Liver (tissue), 9 donors: Measurements from ENCODE around the gene KPNA4. TPM values are rescaled to one million over a fixed set of nuclear protein-coding genes. Genes with fewer than 3 reads are reported as not detected.
"Not testable (repeated sequence)": the region's sequence is repeated elsewhere in the genome, so short reads cannot be mapped to it uniquely, and the experiment has no call there.

Experiments
- DNase-seq: peaks from one replicate; pipeline ENCODE4 v3.0.0-alpha.2; 2017; ENCODE audit warnings: low spot score
- H3K27ac ChIP-seq, 2 donors: one replicate each; pipeline ENCODE4 v1.7.0; 2013; ENCODE audit warnings: inconsistent platforms in 2 of 2, low read length in 2 of 2, control low read depth in 1 of 2, low read depth in 1 of 2, mild to moderate bottlenecking in 1 of 2
- H3K27me3 ChIP-seq, 4 donors: one replicate each; pipeline versions ENCODE4 v1.6.1 to v1.7.0; 2013; ENCODE audit warnings: low read length in 3 of 4, inconsistent platforms in 1 of 4, mild to moderate bottlenecking in 1 of 4, moderate library complexity in 1 of 4; ENCODE audit not compliant: control insufficient read depth in 4 of 4, insufficient read depth in 4 of 4
- H3K36me3 ChIP-seq, 4 donors: one replicate each; pipeline versions ENCODE4 v1.6.1 to v1.7.0; 2013; ENCODE audit warnings: low read length in 3 of 4, mild to moderate bottlenecking in 3 of 4, low read depth in 1 of 4, moderate library complexity in 1 of 4; ENCODE audit not compliant: control insufficient read depth in 4 of 4, insufficient read depth in 3 of 4
- H3K4me1 ChIP-seq, 4 donors: one replicate each; pipeline versions ENCODE4 v1.6.1 to v1.7.0; 2013; ENCODE audit warnings: low read length in 3 of 4, mild to moderate bottlenecking in 3 of 4, moderate library complexity in 1 of 4; ENCODE audit not compliant: control insufficient read depth in 4 of 4, insufficient read depth in 4 of 4
- H3K4me3 ChIP-seq, 3 donors: one replicate each; pipeline versions ENCODE4 v1.6.1 to v1.7.0; 2013; ENCODE audit warnings: low read length in 3 of 3, control low read depth in 1 of 3, low read depth in 1 of 3, mild to moderate bottlenecking in 1 of 3
- H3K9ac ChIP-seq, 2 donors: one replicate each; pipeline ENCODE4 v1.7.0; 2013; ENCODE audit warnings: low read length in 2 of 2, mild to moderate bottlenecking in 2 of 2, moderate library complexity in 2 of 2, control low read depth in 1 of 2, low read depth in 1 of 2
- H3K9me3 ChIP-seq, 4 donors: one replicate each; pipeline versions ENCODE4 v1.6.1 to v1.7.0; 2013; ENCODE audit warnings: low read length in 3 of 4; ENCODE audit not compliant: control insufficient read depth in 4 of 4
- EGR1 ChIP-seq, 2 donors: IDR thresholded peaks; 2 replicates each; pipeline ENCODE4 v1.6.1; 2016 to 2018; ENCODE audit warnings: antibody characterized with exemption in 2 of 2, low read depth in 2 of 2
- FOXA1 ChIP-seq: IDR thresholded peaks from 2 replicates; pipeline ENCODE4 v1.6.1; 2016; ENCODE audit warnings: antibody characterized with exemption
- FOXA2 ChIP-seq: IDR thresholded peaks from 2 replicates; pipeline ENCODE4 v1.6.1; 2016; ENCODE audit warnings: antibody characterized with exemption
- GABPA ChIP-seq, 2 donors: IDR thresholded peaks in 1 of 2; conservative IDR thresholded peaks in 1 of 2; 2 replicates each; pipeline ENCODE4 v1.6.1; 2016; ENCODE audit warnings: antibody characterized with exemption in 2 of 2, mild to moderate bottlenecking in 1 of 2, moderate library complexity in 1 of 2
- HNF4A ChIP-seq, 2 donors: conservative IDR thresholded peaks; 2 replicates each; pipeline ENCODE4 v1.6.1; 2016; ENCODE audit warnings: antibody characterized with exemption in 2 of 2, mild to moderate bottlenecking in 2 of 2
- HNF4G ChIP-seq: IDR thresholded peaks from 2 replicates; pipeline ENCODE4 v1.6.1; 2016; ENCODE audit warnings: antibody characterized with exemption
- JUND ChIP-seq, 2 donors: IDR thresholded peaks; 2 replicates each; pipeline ENCODE4 v1.6.1; 2016; ENCODE audit warnings: antibody characterized with exemption in 2 of 2
- NR2F2 ChIP-seq: IDR thresholded peaks from 2 replicates; pipeline ENCODE4 v1.6.1; 2016; ENCODE audit warnings: antibody characterized with exemption
- RAD21 ChIP-seq, 2 donors: IDR thresholded peaks; 2 replicates each; pipeline ENCODE4 v1.6.1; 2016; ENCODE audit warnings: antibody characterized with exemption in 2 of 2, mild to moderate bottlenecking in 2 of 2
- REST ChIP-seq: IDR thresholded peaks from 2 replicates; pipeline ENCODE4 v1.6.1; 2016; ENCODE audit warnings: antibody characterized with exemption, mild to moderate bottlenecking
- SP1 ChIP-seq: IDR thresholded peaks from 2 replicates; pipeline ENCODE4 v1.6.1; 2018; ENCODE audit warnings: antibody characterized with exemption, mild to moderate bottlenecking
- YY1 ChIP-seq: IDR thresholded peaks from 2 replicates; pipeline ENCODE4 v1.6.1; 2016; ENCODE audit warnings: antibody characterized with exemption, mild to moderate bottlenecking
- WGBS: extraction: QIAGEN DNeasy Blood & Tissue Kit; methylation state at CpG from one replicate; pipeline ENCODE4 v1.1.7; 2013; 5-methylcytosine and 5-hydroxymethylcytosine counted together
- polyA plus RNA-seq, 2 donors: library from polyadenylated mRNA; stranded (reverse) in 1 of 2; unstranded in 1 of 2; fragments of 200-250 nt in 1 of 2; fragments of >200 nt in 1 of 2; fragmentation: Nextera tagmentation in 1 of 2; extraction: Ambion mirVana in 1 of 2; gene quantifications; one replicate each; pipeline versions ENCODE4 v1.2.1 to v1.2.3, GENCODE V29; 2013 to 2015
- total RNA-seq, 2 donors: library from RNA; depleted of rRNA; stranded (reverse); fragments of >200 nt; gene quantifications; one replicate each; pipeline ENCODE4 v1.2.3, GENCODE V29; 2014
- TF ChIP-seq, protein P1 (sequence below): IDR thresholded peaks from 2 replicates; pipeline ENCODE4 v1.6.1; 2016; ENCODE audit warnings: antibody characterized with exemption
- TF ChIP-seq, protein P2 (sequence below): fragments of 150-350 bp; IDR thresholded peaks from 2 replicates; pipeline ENCODE4 v1.5.1; 2017; ENCODE audit warnings: improper control_type of control experiment, low read depth, low read length; ENCODE audit not compliant: missing input control
- donor health status: healthy.
- donor health status: healthy.
- donor health status: healthy.
- donor health status: healthy.
- donor health status: healthy.

Gene KPNA4
- total and polyA plus RNA-seq, 4 donors = 6.1 to 14.1 (median 10.3) TPM

DNA sequence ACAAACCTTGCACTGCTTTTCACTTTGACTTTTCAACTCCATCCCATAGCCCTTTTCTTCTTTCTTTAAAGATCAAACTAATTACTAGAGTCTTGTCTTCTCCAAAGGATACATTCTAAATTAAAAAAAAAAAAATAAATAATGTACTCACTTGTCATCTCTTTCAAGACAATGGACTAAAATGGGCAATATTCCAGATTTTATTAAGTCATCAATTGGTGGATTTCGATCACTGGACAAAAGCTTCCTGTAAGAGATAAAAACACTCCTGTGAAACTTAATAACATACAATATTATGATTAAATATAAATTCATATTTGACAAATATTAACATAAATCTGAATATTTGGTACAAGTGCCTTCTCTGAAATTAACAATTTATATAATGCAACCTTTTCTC, 34.1 kb downstream of the KPNA4 start:
- Histone ChIP-seq H3K9ac (no peak overlapping the region), H3K9me3 (no peaks in the 10 kb centered on the region), H3K27me3 (no peaks in the 10 kb centered on the region), H3K36me3 (peaks cover 5 to 37% (median 20%) of the 10 kb centered on the region in 4 donors), H3K4me1 (no peaks in the 10 kb centered on the region), H3K4me3 (no peak overlapping the region), H3K27ac (no peak overlapping the region)
- DNase-seq = no peak
- no peak for TF ChIP-seq YY1
- no peak for TF ChIP-seq FOXA2
- no peak for TF ChIP-seq REST
- TF ChIP-seq SP1 = no peak
- no peak for TF ChIP-seq EGR1 (IDR thresholded peaks at IDR 0.05; ENCODE audit: low read depth in 2 of 2)
- TF ChIP-seq RAD21 (IDR thresholded peaks at IDR 0.05) = no peak
- no peak for TF ChIP-seq JUND (IDR thresholded peaks at IDR 0.05)
- no peak for TF ChIP-seq HNF4G
- TF ChIP-seq HNF4A (conservative IDR thresholded peaks at IDR 0.05) = no peak
- TF ChIP-seq NR2F2 = no peak
- TF ChIP-seq, protein P1, sequence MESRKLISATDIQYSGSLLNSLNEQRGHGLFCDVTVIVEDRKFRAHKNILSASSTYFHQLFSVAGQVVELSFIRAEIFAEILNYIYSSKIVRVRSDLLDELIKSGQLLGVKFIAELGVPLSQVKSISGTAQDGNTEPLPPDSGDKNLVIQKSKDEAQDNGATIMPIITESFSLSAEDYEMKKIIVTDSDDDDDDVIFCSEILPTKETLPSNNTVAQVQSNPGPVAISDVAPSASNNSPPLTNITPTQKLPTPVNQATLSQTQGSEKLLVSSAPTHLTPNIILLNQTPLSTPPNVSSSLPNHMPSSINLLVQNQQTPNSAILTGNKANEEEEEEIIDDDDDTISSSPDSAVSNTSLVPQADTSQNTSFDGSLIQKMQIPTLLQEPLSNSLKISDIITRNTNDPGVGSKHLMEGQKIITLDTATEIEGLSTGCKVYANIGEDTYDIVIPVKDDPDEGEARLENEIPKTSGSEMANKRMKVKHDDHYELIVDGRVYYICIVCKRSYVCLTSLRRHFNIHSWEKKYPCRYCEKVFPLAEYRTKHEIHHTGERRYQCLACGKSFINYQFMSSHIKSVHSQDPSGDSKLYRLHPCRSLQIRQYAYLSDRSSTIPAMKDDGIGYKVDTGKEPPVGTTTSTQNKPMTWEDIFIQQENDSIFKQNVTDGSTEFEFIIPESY = no peak
- TF ChIP-seq GABPA (IDR thresholded peaks at IDR 0.05 in 1 of 2, conservative IDR thresholded peaks at IDR 0.05 in 1 of 2) = no peak
- no peak for TF ChIP-seq FOXA1
- TF ChIP-seq, protein P2, sequence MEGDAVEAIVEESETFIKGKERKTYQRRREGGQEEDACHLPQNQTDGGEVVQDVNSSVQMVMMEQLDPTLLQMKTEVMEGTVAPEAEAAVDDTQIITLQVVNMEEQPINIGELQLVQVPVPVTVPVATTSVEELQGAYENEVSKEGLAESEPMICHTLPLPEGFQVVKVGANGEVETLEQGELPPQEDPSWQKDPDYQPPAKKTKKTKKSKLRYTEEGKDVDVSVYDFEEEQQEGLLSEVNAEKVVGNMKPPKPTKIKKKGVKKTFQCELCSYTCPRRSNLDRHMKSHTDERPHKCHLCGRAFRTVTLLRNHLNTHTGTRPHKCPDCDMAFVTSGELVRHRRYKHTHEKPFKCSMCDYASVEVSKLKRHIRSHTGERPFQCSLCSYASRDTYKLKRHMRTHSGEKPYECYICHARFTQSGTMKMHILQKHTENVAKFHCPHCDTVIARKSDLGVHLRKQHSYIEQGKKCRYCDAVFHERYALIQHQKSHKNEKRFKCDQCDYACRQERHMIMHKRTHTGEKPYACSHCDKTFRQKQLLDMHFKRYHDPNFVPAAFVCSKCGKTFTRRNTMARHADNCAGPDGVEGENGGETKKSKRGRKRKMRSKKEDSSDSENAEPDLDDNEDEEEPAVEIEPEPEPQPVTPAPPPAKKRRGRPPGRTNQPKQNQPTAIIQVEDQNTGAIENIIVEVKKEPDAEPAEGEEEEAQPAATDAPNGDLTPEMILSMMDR = no peak
- 85% methylated on average over 1 of the region's 1 CpG for WGBS

DNA sequence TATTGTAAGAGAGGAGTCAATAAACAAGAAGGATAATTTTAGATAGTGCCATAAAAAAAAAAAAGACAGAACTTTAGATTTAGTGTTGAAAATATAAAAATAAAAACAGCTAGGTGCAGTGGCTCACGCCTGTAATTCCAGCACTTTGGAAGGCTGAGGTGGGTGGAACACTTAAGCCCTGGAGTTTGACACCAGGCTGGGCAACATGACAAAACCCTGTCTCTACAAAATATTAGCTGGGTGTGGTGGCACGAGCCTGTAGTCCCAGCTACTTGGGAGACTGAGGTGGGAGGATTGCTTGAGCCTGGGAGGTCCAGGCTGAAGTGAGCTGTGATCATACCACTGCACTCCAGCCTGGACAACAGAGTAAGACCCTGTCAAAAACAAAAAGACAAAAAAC, 49.0 kb downstream of the KPNA4 start:
- H3K36me3 ChIP-seq = peaks cover 0 to 51% (median 40%) of the 10 kb centered on the region in 4 donors
- not testable (repeated sequence) for H3K9ac ChIP-seq, DNase-seq, H3K4me3 ChIP-seq, H3K27ac ChIP-seq, H3K27me3 ChIP-seq, H3K9me3 ChIP-seq, H3K4me1 ChIP-seq
- WGBS = 85% methylated on average over 2 of the region's 2 CpGs
